Measurements from ENCODE around the gene CALB2.

DNA sequence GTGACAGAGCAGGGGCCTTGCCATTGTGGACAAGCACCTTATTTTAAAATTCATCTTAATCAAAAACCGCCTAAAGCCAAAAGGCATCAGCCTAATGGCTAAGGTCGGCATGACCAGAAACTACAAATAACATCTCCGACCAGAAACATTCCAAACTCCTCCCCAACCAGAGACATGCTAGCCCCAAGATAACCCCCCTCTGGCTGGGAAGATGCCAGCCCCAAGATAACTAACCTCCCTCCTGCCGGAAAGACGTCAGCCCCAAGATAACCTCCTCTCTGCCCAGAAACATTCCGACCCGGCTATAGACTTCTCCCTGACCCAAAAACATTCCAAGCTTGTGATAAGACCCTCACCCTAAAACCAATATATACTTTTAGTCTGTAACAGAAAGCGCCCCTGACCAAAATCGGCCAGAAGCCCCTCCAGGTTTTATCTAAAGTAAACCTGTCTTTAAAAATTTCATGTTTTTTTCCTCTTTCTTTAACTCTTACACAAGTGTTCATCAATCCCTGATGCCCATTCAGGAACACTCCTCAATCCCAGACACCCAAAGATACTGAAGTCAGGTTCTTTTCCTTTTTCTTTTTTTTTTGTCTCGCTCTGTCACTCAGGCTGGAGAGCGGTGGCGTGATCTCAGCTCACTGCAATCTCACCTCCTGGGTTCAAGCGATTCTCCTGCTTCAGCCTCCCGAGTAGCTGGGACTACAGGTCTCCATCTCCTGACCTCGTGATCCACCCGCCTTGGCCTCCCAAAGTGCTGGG, 50.7 kb downstream of the CALB2 start:
- TF ChIP-seq CTCF (IDR thresholded peaks at IDR 0.05; ENCODE audit: low read depth, low read length) (no peak), EZH2phosphoT487 (IDR thresholded peaks at IDR 0.05; ENCODE audit: low read depth) (no peak)

Data from OCI-LY3 (cell line).